ENCODE measurements around the gene ST8SIA1. TPM values are rescaled to one million over a fixed set of nuclear protein-coding genes. Genes with fewer than 3 reads are reported as not detected.
A peak's percentile ranks its signal among the peaks of the same experiment; 100 is the strongest.

Gene ST8SIA1
- total RNA-seq, 1 experiment from 2014 or later: not detected

DNA sequence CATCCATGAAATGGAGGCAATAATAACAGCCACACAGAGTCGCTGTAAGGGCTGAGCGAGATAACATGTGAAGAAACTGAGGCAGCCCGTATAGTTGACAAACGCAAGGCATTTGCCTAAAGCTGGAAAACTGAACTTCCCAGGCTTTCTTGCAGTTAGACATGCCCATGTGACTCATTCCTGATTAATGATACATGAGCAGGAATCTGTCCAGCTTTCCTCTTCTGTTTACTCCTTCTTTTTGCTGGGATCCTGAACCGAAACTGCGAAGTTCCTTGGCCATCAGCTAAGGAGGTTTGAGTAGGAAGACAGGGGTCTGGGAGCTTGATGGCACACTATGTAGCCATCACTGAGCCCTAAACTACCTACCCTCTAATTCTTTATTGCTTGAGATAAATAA lies 52.2 kb downstream of the ST8SIA1 start:
- H2BK120ac ChIP-seq (ENCODE audit: low read depth, low read length, poor library complexity, severe bottlenecking): no peak overlapping the region
- no peak overlapping the region for H2BK12ac ChIP-seq (ENCODE audit: insufficient read length, low read depth, low read length)
- H3K4me2 ChIP-seq (ENCODE audit: insufficient read depth, insufficient read length, low read length): no peak overlapping the region
- H3K79me2 ChIP-seq (ENCODE audit: insufficient read depth, low read length): no peaks in the 10 kb centered on the region
- H3K23me2 ChIP-seq (ENCODE audit: insufficient read length, low read depth, low read length, poor library complexity, severe bottlenecking): no peaks in the 10 kb centered on the region
- TF ChIP-seq, protein P1, sequence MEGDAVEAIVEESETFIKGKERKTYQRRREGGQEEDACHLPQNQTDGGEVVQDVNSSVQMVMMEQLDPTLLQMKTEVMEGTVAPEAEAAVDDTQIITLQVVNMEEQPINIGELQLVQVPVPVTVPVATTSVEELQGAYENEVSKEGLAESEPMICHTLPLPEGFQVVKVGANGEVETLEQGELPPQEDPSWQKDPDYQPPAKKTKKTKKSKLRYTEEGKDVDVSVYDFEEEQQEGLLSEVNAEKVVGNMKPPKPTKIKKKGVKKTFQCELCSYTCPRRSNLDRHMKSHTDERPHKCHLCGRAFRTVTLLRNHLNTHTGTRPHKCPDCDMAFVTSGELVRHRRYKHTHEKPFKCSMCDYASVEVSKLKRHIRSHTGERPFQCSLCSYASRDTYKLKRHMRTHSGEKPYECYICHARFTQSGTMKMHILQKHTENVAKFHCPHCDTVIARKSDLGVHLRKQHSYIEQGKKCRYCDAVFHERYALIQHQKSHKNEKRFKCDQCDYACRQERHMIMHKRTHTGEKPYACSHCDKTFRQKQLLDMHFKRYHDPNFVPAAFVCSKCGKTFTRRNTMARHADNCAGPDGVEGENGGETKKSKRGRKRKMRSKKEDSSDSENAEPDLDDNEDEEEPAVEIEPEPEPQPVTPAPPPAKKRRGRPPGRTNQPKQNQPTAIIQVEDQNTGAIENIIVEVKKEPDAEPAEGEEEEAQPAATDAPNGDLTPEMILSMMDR (conservative IDR thresholded peaks at IDR 0.05): no peak
- WGBS (ENCODE audit: extremely low coverage, insufficient read length, low lambda C conversion rate): no CpG with 5 or more reads among the region's 6 CpGs
- no peak overlapping the region for H3K4ac ChIP-seq (ENCODE audit: low read depth, low read length)
- no peaks in the 10 kb centered on the region for H3K4me1 ChIP-seq (ENCODE audit: insufficient read depth, low read length)
- no peak overlapping the region for H4K91ac ChIP-seq (ENCODE audit: insufficient read length, low read depth, low read length)
- H3K23ac ChIP-seq (ENCODE audit: insufficient read length, low read depth, low read length): no peak overlapping the region
- no peak overlapping the region for H2BK20ac ChIP-seq (ENCODE audit: low read depth, low read length, poor library complexity, severe bottlenecking)
- H2AFZ ChIP-seq (ENCODE audit: low read length): no peak overlapping the region
- no peak overlapping the region for H2AK5ac ChIP-seq (ENCODE audit: insufficient read length, low read length)
- H3K9me3 Mint-ChIP-seq: peaks cover 3 to 4% of the 10 kb centered on the region in 2 experiments; a peak in 1 of 5 replicates
- H3K4me1 Mint-ChIP-seq: peaks cover 4 to 8% of the 10 kb centered on the region in 2 experiments; a peak in 3 of 4 replicates
- H3K9ac ChIP-seq (ENCODE audit: extremely low read depth, insufficient read length, low read length): no peak overlapping the region
- no peaks in the 10 kb centered on the region for H3K79me1 ChIP-seq (ENCODE audit: insufficient read depth, low read depth, low read length, poor library complexity, severe bottlenecking)
- H3K36me3 Mint-ChIP-seq (ENCODE audit: insufficient read depth in 1 of 3, low read depth in 3 of 3): peaks cover 0 to 7% (median 0%) of the 10 kb centered on the region in 3 experiments; a peak in 3 of 7 replicates
- no peaks in the 10 kb centered on the region for H3K27me3 ChIP-seq (ENCODE audit: insufficient read depth, low read length)
- H3K14ac ChIP-seq (ENCODE audit: insufficient read depth, low read length): no peak overlapping the region
- no peak overlapping the region for H3K4me3 Mint-ChIP-seq
- H3K18ac ChIP-seq (ENCODE audit: insufficient read length, low read depth, low read length): no peak overlapping the region
- no peak overlapping the region for H4K5ac ChIP-seq (ENCODE audit: insufficient read length, low read depth, low read length)
- no peak overlapping the region for H3K27ac Mint-ChIP-seq
- H3K56ac ChIP-seq (ENCODE audit: insufficient read length, low read depth, low read length): no peak overlapping the region
- no peaks in the 10 kb centered on the region for H3K9me3 ChIP-seq (ENCODE audit: control insufficient read depth, low read depth, low read length)
- DNase-seq: no peak
- no peak overlapping the region for H2BK5ac ChIP-seq (ENCODE audit: insufficient read length, low read length)
- peak overlapping the region; percentile 30 for H3K27ac ChIP-seq (ENCODE audit: insufficient read length, low read depth, low read length)
- H3T11ph ChIP-seq (ENCODE audit: low read length): no peak overlapping the region
- no peaks in the 10 kb centered on the region for H3K27me3 Mint-ChIP-seq (ENCODE audit: low read depth)
- no peak overlapping the region for H4K8ac ChIP-seq (replicated peaks; ENCODE audit: insufficient read length, low read depth, low read length)
- H4K20me1 ChIP-seq (ENCODE audit: control insufficient read depth, insufficient read depth, insufficient read length): no peaks in the 10 kb centered on the region
- H2BK15ac ChIP-seq (ENCODE audit: low read depth, low read length): no peak overlapping the region
